HCT116 (cell line): ENCODE data around the gene OR10A4. TPM values are rescaled to one million over a fixed set of nuclear protein-coding genes. Genes with fewer than 3 reads are reported as not detected.
"Not testable (repeated sequence)": the region's sequence is repeated elsewhere in the genome, so short reads cannot be mapped to it uniquely, and the experiment has no call there.

Experiments used
- ATAC-seq: fragments of 200-7000 bp; cut with Tn5 transposase; 2 replicates; pipeline ENCODE4 v1.9.1; 2020; ENCODE audit warnings: mild to moderate bottlenecking, moderate library complexity
- BruUV-seq: library from RNA; stranded (reverse); fragments of 400-500 nt; replicated peaks from 2 replicates; lab custom pipeline; 2021; lab: Mats Ljungman, UMichigan
- CTCF ChIA-PET: fragments of 300-600 bp; sonication (Branson Sonifier 250); formaldehyde crosslinking; loops from one replicate; lab custom pipeline; 2021; ENCODE audit warnings: antibody characterized with exemption; lab: Charles Lee
- POLR2A ChIA-PET: fragments of 300-600, 350-600 bp; sonication (Branson Sonifier 250); formaldehyde crosslinking; loops from one replicate; lab custom pipeline; 2021; ENCODE audit warnings: antibody characterized with exemption; lab: Charles Lee
- RAD21 ChIA-PET, 2 experiments: fragments of 300-600 bp; sonication (Branson Sonifier 250); formaldehyde crosslinking; loops; one replicate each; lab custom pipeline; 2023; ENCODE audit warnings: low total read pairs in 2 of 2; ENCODE audit not compliant: uncharacterized antibody in 2 of 2, unreplicated experiment in 2 of 2, low non-redundant PET in 1 of 2; lab: Charles Lee
- DNase-seq: peaks from one replicate; pipeline ENCODE4 v3.0.0-alpha.2; 2010; ENCODE audit warnings: low read depth, low spot score
- H2AFZ ChIP-seq: fragments of 200-600 bp; shearing (Covaris generic), sonication (generic); 2 replicates; pipeline ENCODE4 v1.6.1; 2017; ENCODE audit warnings: low read depth, mixed run types, mixed read lengths, antibody characterized with exemption, low read length; ENCODE audit not compliant: poor library complexity, severe bottlenecking
- H3K27ac ChIP-seq: 2 replicates; pipeline ENCODE4 v1.5.1; 2012; ENCODE audit warnings: low read depth, low read length
- H3K27me3 ChIP-seq: fragments of 200-600 bp; sonication (generic); 2 replicates; pipeline ENCODE4 v1.6.1; 2016; ENCODE audit warnings: mixed run types, low read length, mixed read lengths; ENCODE audit not compliant: insufficient read depth
- H3K36me3 ChIP-seq, 2 experiments: fragments of 200-500 bp in 1 of 2; fragments of 200-600 bp in 1 of 2; sonication (Bioruptor generic) in 1 of 2; sonication (generic) in 1 of 2; 2 replicates each; pipeline versions ENCODE4 v1.5.1 to v1.6.1; 2014 to 2016; ENCODE audit warnings: low read length in 2 of 2, inconsistent platforms in 1 of 2, mixed read lengths in 1 of 2, mixed run types in 1 of 2; ENCODE audit not compliant: insufficient read depth in 2 of 2, control insufficient read depth in 1 of 2
- H3K4me1 ChIP-seq, 2 experiments: fragments of 200-600 bp in 1 of 2; sonication (generic) in 1 of 2; 2 replicates each; pipeline versions ENCODE4 v1.5.1 to v1.6.1; 2012 to 2017; ENCODE audit warnings: low read length in 2 of 2, inconsistent platforms in 1 of 2, mild to moderate bottlenecking in 1 of 2, mixed read lengths in 1 of 2, mixed run types in 1 of 2, moderate library complexity in 1 of 2; ENCODE audit not compliant: insufficient read depth in 2 of 2, control insufficient read depth in 1 of 2
- H3K4me2 ChIP-seq: fragments of 200-600 bp; sonication (generic); 2 replicates; pipeline ENCODE4 v1.6.1; 2017; ENCODE audit warnings: mixed run types, low read length, mixed read lengths
- H3K4me3 ChIP-seq, 2 experiments: fragments of 200-600 bp in 1 of 2; sonication (generic) in 1 of 2; replicated peaks in 1 of 2; 2 replicates each; pipeline ENCODE4 v1.5.1; 2011 to 2016; ENCODE audit warnings: low read length in 2 of 2, control low read depth in 1 of 2, low read depth in 1 of 2, mild to moderate bottlenecking in 1 of 2, mixed read lengths in 1 of 2, mixed run types in 1 of 2
- H3K79me2 ChIP-seq: fragments of 200-600 bp; sonication (generic); 2 replicates; pipeline ENCODE4 v1.6.1; 2017; ENCODE audit warnings: mild to moderate bottlenecking, mixed run types, low read length, moderate library complexity, mixed read lengths; ENCODE audit not compliant: insufficient read depth
- H3K9ac ChIP-seq: fragments of 200-600 bp; sonication (generic); 2 replicates; pipeline ENCODE4 v1.6.1; 2016; ENCODE audit warnings: low read length, mixed read lengths
- H3K9me2 ChIP-seq: fragments of 200-600 bp; sonication (generic), shearing (Covaris generic); 2 replicates; pipeline ENCODE4 v1.6.1; 2017; ENCODE audit warnings: mixed run types, mild to moderate bottlenecking, moderate library complexity; ENCODE audit not compliant: insufficient read depth
- H3K9me3 ChIP-seq, 2 experiments: fragments of 200-500 bp in 1 of 2; fragments of 200-600 bp in 1 of 2; sonication (Bioruptor generic) in 1 of 2; sonication (generic) in 1 of 2; 2 replicates each; pipeline ENCODE4 v1.6.1; 2014 to 2017; ENCODE audit warnings: low read length in 2 of 2, mixed read lengths in 2 of 2, inconsistent platforms in 1 of 2, low read depth in 1 of 2, mild to moderate bottlenecking in 1 of 2, mixed run types in 1 of 2, moderate library complexity in 1 of 2; ENCODE audit not compliant: control insufficient read depth in 1 of 2, insufficient read depth in 1 of 2
- H4K20me1 ChIP-seq: fragments of 200-600 bp; sonication (generic), shearing (Covaris generic); 2 replicates; pipeline ENCODE4 v1.6.1; 2017; ENCODE audit warnings: mixed run types, mild to moderate bottlenecking, moderate library complexity; ENCODE audit not compliant: insufficient read depth
- RAD21 ChIP-seq: IDR thresholded peaks from 2 replicates; pipeline ENCODE4 v1.6.1; 2012; ENCODE audit warnings: low read depth, mild to moderate bottlenecking
- SIN3A ChIP-seq: IDR thresholded peaks from 2 replicates; pipeline ENCODE4 v1.6.1; 2012; ENCODE audit warnings: low read depth
- intact Hi-C: fragments of 100-400 bp; cut with micrococcal nuclease; formaldehyde crosslinking; loops from 2 replicates; pipeline ENCODE4 v1.10.0; 2022
- total RNA-seq: library from RNA; stranded (reverse); gene quantifications from one replicate; pipeline ENCODE4 v1.2.1, GENCODE V29; 2021; ENCODE audit not compliant: unreplicated experiment
- TF ChIP-seq, protein P1 (sequence below), 3 experiments: fragments of 200-600 bp in 1 of 3; sonication (generic) in 1 of 3; IDR thresholded peaks in 2 of 3; conservative IDR thresholded peaks in 1 of 3; 2 replicates each; pipeline ENCODE4 v1.5.1; 2012 to 2017; ENCODE audit warnings: low read depth in 2 of 3, low read length in 2 of 3, antibody characterized with exemption in 1 of 3, borderline replicate concordance in 1 of 3, control low read depth in 1 of 3, mild to moderate bottlenecking in 1 of 3, mixed read lengths in 1 of 3, mixed run types in 1 of 3, moderate library complexity in 1 of 3; ENCODE audit not compliant: insufficient read depth in 1 of 3

OR10A4 gene
- total RNA-seq, 1 experiment from 2014 or later, result not detected

DNA sequence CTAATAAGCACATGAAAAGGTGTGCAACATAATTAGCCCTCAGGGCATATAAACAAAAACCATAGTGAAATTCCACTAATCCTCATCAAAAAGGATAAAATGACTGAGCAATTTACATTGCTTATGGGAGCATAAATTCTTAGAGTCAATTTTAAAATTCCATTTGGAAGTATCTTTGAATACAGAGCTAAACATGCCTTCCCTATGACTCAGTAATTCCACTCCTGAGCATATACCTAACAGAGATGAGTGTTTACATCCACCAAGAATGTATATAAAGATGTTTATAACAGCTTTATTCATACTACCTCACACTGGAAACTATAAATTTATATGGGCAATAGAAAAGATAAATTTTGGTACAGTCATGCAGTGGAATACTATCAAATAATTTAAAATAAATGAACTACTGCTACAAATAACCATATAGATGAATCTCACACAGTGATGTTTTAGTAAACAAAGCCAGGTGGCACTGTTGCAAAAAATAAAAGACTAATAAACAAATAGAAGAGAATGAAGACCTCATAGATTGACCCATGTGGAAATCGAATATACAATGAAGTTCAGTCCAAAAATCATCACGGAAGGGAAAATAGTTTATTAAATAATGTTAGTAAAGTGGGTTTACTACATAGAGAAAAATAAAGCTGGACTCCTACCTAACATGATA is 24.0 kb downstream of the OR10A4 start:
- no peak overlapping the region for H3K4me3 ChIP-seq
- H3K9me2 ChIP-seq, result no peaks in the 10 kb centered on the region
- H3K79me2 ChIP-seq, result no peaks in the 10 kb centered on the region
- intact Hi-C loops, result no loop called here
- ChIA-PET RAD21 (no interaction called here), POLR2A (no interaction called here), CTCF (no interaction called here)
- no peak overlapping the region for H3K27ac ChIP-seq
- H3K9me3 ChIP-seq, result no peaks in the 10 kb centered on the region
- DNase-seq (no peak), ATAC-seq (no peak; the same call in 1 of the 2 replicates)
- no peak overlapping the region for H3K4me2 ChIP-seq
- TF ChIP-seq, protein P1, sequence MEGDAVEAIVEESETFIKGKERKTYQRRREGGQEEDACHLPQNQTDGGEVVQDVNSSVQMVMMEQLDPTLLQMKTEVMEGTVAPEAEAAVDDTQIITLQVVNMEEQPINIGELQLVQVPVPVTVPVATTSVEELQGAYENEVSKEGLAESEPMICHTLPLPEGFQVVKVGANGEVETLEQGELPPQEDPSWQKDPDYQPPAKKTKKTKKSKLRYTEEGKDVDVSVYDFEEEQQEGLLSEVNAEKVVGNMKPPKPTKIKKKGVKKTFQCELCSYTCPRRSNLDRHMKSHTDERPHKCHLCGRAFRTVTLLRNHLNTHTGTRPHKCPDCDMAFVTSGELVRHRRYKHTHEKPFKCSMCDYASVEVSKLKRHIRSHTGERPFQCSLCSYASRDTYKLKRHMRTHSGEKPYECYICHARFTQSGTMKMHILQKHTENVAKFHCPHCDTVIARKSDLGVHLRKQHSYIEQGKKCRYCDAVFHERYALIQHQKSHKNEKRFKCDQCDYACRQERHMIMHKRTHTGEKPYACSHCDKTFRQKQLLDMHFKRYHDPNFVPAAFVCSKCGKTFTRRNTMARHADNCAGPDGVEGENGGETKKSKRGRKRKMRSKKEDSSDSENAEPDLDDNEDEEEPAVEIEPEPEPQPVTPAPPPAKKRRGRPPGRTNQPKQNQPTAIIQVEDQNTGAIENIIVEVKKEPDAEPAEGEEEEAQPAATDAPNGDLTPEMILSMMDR (IDR thresholded peaks at IDR 0.05 in 2 of 3, conservative IDR thresholded peaks at IDR 0.05 in 1 of 3; ENCODE audit: borderline replicate concordance in 1 of 3, insufficient read depth in 1 of 3, low read depth in 2 of 3, low read length in 2 of 3), result peak; percentile 11 to 46 (median 27); a peak in 4 of 6 replicates
- TF ChIP-seq RAD21 (peak; percentile 37), SIN3A (no peak)
- H3K27me3 ChIP-seq, result peaks cover 36% of the 10 kb centered on the region
- no peaks in the 10 kb centered on the region for H3K4me1 ChIP-seq
- no peak overlapping the region for H3K9ac ChIP-seq
- H4K20me1 ChIP-seq, result no peaks in the 10 kb centered on the region
- no peaks in the 10 kb centered on the region for H3K36me3 ChIP-seq
- no TSS peak for BruUV-seq
- no peak overlapping the region for H2AFZ ChIP-seq

GRCh38 chr11:6904804-6905203 is 28.4 kb downstream of the OR10A4 start:
- H3K27ac ChIP-seq, ATAC-seq, DNase-seq, H3K9me3 ChIP-seq, H3K27me3 ChIP-seq, H3K4me2 ChIP-seq, H3K9ac ChIP-seq, H2AFZ ChIP-seq, H3K4me3 ChIP-seq, CTCF ChIA-PET, RAD21 ChIA-PET, H3K36me3 ChIP-seq, H3K79me2 ChIP-seq, H4K20me1 ChIP-seq, H3K9me2 ChIP-seq, BruUV-seq, H3K4me1 ChIP-seq, intact Hi-C loops: not testable (repeated sequence)
- POLR2A ChIA-PET, result interaction anchor here (0.9 kb wide), 1 partner anchor 21 kb away, joined by 4 read pairs; the partner anchor contains the start of gene ZNF215
